GM12872 (cell line): ENCODE data around the gene SLC35A4.

Source experiments
- CTCF ChIP-seq: IDR thresholded peaks from 3 replicates; pipeline ENCODE4 v1.5.1; 2011; ENCODE audit warnings: low read depth, mild to moderate bottlenecking, low read length, moderate library complexity; ENCODE audit not compliant: insufficient read depth

SLC35A4 gene

GRCh38 chr5:140576776-140577201 lies 12.2 kb downstream of the SLC35A4 start:
- no peak for TF ChIP-seq CTCF

GRCh38 chr5:140587495-140587894 lies 22.9 kb downstream of the SLC35A4 start:
- TF ChIP-seq CTCF: no peak

GRCh38 chr5:140588311-140589070 lies 23.9 kb downstream of the SLC35A4 start:
- no peak for TF ChIP-seq CTCF

- TF ChIP-seq CTCF: no peak
These were observed 26.2 kb downstream of the SLC35A4 start for GRCh38 chr5:140590861-140591260.

- no peak for TF ChIP-seq CTCF
These were observed 27.2 kb downstream of the SLC35A4 start for GRCh38 chr5:140591747-140592372.

- no peak for TF ChIP-seq CTCF
These were observed 29.5 kb downstream of the SLC35A4 start for GRCh38 chr5:140594169-140594568.

- no peak for TF ChIP-seq CTCF
These were observed 31.1 kb downstream of the SLC35A4 start for GRCh38 chr5:140595538-140596300.
